ENCODE results near the gene STK16. TPM values are rescaled to one million over a fixed set of nuclear protein-coding genes. Genes with fewer than 3 reads are reported as not detected.

The STK16 gene
- total and polyA plus RNA-seq, 2 of the 13 experiments (the other 11 are each of a cell fraction or from before 2014, with no cell fraction given): 28.0 to 50.9 TPM

GRCh38 chr2:219279151-219279915 is 34.1 kb downstream of the STK16 start, which contains the start of gene DNAJB2 (continued):
- TF ChIP-seq PCBP1 (IDR thresholded peaks at IDR 0.05; ENCODE audit: borderline replicate concordance, low read depth, low read length) (no peak), ZSCAN31 (CRISPR knock-in tag; IDR thresholded peaks at IDR 0.05; ENCODE audit: low read depth) (peak; percentile 93), YY1 (IDR thresholded peaks at IDR 0.05; ENCODE audit: insufficient read depth, insufficient replicate concordance, low read depth, low read length) (peak; percentile 78), AFF4 (CRISPR knock-in tag; IDR thresholded peaks at IDR 0.05) (no peak), ZNF280B (CRISPR knock-in tag; IDR thresholded peaks at IDR 0.05; ENCODE audit: borderline replicate concordance) (peak; percentile 87), GATAD1 (CRISPR knock-in tag; IDR thresholded peaks at IDR 0.05) (peak; percentile 83), DZIP1 (CRISPR knock-in tag; IDR thresholded peaks at IDR 0.05) (peak; percentile 32; the same call in 1 of the 2 replicates), KDM5B (CRISPR knock-in tag; IDR thresholded peaks at IDR 0.05; ENCODE audit: borderline replicate concordance) (peak; percentile 78; the same call in 1 of the 2 replicates), USF2 (IDR thresholded peaks at IDR 0.05; ENCODE audit: low read depth, low read length) (no peak), USF2 (CRISPR knock-in tag; IDR thresholded peaks at IDR 0.05; ENCODE audit: borderline replicate concordance) (peak; percentile 35; the same call in 1 of the 2 replicates), PITX1 (CRISPR knock-in tag; IDR thresholded peaks at IDR 0.05) (peak; percentile 30; the same call in 1 of the 2 replicates), SCMH1 (CRISPR knock-in tag; IDR thresholded peaks at IDR 0.05; ENCODE audit: borderline replicate concordance) (no peak), CENPBD1 (CRISPR knock-in tag; IDR thresholded peaks at IDR 0.05; ENCODE audit: borderline replicate concordance, low read depth) (no peak; the same call in 1 of the 2 replicates), HOXA5 (CRISPR knock-in tag; IDR thresholded peaks at IDR 0.05) (peak; percentile 86), LCORL (IDR thresholded peaks at IDR 0.05) (no peak), LCORL (CRISPR knock-in tag; IDR thresholded peaks at IDR 0.05) (peak; percentile 92), HNRNPH1 (optimal IDR thresholded peaks at IDR 0.05; ENCODE audit: low read depth, low read length) (no peak)
